ENCODE results near the gene OXER1. TPM values are rescaled to one million over a fixed set of nuclear protein-coding genes. Genes with fewer than 3 reads are reported as not detected.

OXER1 gene
- under 0.01 TPM in 2 replicates for total RNA-seq (ENCODE audit: low replicate concordance)

GRCh38 chr2:42764096-42764495, at the start of gene OXER1:
Gene OXER1, minus strand, starts transcription at chr2:42764135. Its CDS starts 73 bp downstream, at chr2:42764062.

GRCh38 chr2:42792583-42793333, 28.8 kb upstream of the OXER1 start, which contains the start of gene HAAO:
Gene HAAO, minus strand, starts transcription at chr2:42792583. Its CDS starts 47 bp downstream, at chr2:42792536.

Other genes with a start within 250 kb of the OXER1 start
- gene MTA3, start 195.5 kb downstream of the OXER1 start, total RNA-seq (ENCODE audit: low replicate concordance), result 20.6 and 23.6 TPM in 2 replicates
- 0.38 and 0.47 TPM in 2 replicates for gene HAAO, start 28.4 kb upstream of the OXER1 start, total RNA-seq (ENCODE audit: low replicate concordance)